Measurements from ENCODE around the gene KANK2.

The KANK2 gene

DNA sequence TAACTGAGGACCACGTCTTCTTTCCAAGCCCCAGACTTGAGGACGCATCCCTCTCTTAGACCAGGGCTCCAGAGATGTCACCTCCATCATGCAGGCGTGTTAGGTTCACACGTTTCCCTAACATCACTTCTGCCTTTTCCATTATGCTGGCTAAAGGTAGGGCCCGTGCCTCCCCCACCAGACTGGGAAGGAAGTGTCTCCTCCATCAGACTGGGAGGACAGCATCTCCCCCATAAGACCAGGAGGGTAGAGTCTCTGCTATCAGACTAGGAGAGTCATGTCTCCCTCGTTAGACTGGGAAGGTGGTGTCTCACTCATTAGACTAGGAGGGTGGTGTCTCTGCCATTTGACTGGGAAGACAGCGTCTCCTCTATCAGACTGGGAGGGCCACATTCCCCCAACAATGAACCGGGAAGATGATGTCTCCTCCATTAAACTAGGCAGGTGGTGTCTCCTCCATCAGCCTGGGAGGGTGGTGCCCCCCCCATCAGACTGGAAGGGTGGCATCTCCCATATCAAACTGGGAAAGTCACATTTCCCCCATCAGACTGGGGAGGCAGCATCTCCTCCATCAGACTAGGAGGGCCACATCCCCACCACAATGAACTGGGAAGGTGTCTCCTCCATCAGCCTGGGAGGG is 23.7 kb downstream of the KANK2 start:
- Histone ChIP-seq H3K4me3 (replicated peaks; ENCODE audit: low read depth, low read length) (no peak overlapping the region), H3K36me3 (ENCODE audit: control insufficient read depth, insufficient read depth, low read length) (no peaks in the 10 kb centered on the region), H3K27me3 (replicated peaks; ENCODE audit: control insufficient read depth, insufficient read depth, low read length) (no peaks in the 10 kb centered on the region)
- TF ChIP-seq CTCF (IDR thresholded peaks at IDR 0.05; ENCODE audit: insufficient read depth, low read length, poor library complexity, severe bottlenecking): no peak
- DNase-seq (ENCODE audit: extremely low read depth, insufficient read length): no peak

GRCh38 chr19:11172576-11172975 is 24.8 kb downstream of the KANK2 start:
- Histone ChIP-seq H3K27me3 (replicated peaks; ENCODE audit: control insufficient read depth, insufficient read depth, low read length) (no peaks in the 10 kb centered on the region), H3K4me3 (replicated peaks; ENCODE audit: low read depth, low read length) (no peak overlapping the region), H3K36me3 (ENCODE audit: control insufficient read depth, insufficient read depth, low read length) (no peaks in the 10 kb centered on the region)
- DNase-seq (ENCODE audit: extremely low read depth, insufficient read length): no peak
- no peak for TF ChIP-seq CTCF (IDR thresholded peaks at IDR 0.05; ENCODE audit: insufficient read depth, low read length, poor library complexity, severe bottlenecking)

DNA sequence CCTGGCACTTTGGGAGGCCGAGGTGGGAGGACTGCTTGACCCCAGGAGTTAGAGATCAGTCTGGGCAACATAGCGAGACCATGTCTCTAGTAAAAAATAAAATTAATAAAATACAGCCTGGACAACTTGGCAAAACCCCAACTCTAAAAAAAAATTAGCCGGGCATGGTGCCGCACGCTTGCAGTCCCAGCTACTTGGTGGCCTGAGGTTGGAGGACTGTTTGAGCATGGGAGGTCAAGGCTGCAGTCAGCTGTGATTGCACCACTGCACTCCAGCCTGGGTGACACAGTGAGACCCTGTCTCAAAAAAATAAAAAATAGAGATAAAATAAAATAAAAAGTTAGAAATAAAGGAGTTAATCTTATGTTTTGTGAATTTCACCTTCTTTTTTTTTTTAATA is 26.2 kb downstream of the KANK2 start:
- no peak for TF ChIP-seq CTCF (IDR thresholded peaks at IDR 0.05; ENCODE audit: insufficient read depth, low read length, poor library complexity, severe bottlenecking)
- no peak for DNase-seq (ENCODE audit: extremely low read depth, insufficient read length)
- no peaks in the 10 kb centered on the region for H3K27me3 ChIP-seq (replicated peaks; ENCODE audit: control insufficient read depth, insufficient read depth, low read length)
- H3K4me3 ChIP-seq (replicated peaks; ENCODE audit: low read depth, low read length): no peak overlapping the region
- no peaks in the 10 kb centered on the region for H3K36me3 ChIP-seq (ENCODE audit: control insufficient read depth, insufficient read depth, low read length)

- Histone ChIP-seq H3K4me3 (replicated peaks; ENCODE audit: low read depth, low read length) (no peak overlapping the region), H3K27me3 (replicated peaks; ENCODE audit: control insufficient read depth, insufficient read depth, low read length) (no peaks in the 10 kb centered on the region), H3K36me3 (ENCODE audit: control insufficient read depth, insufficient read depth, low read length) (no peaks in the 10 kb centered on the region)
- no peak for DNase-seq (ENCODE audit: extremely low read depth, insufficient read length)
- no peak for TF ChIP-seq CTCF (IDR thresholded peaks at IDR 0.05; ENCODE audit: insufficient read depth, low read length, poor library complexity, severe bottlenecking)
These were observed 27.3 kb downstream of the KANK2 start for GRCh38 chr19:11169896-11170678.

DNA sequence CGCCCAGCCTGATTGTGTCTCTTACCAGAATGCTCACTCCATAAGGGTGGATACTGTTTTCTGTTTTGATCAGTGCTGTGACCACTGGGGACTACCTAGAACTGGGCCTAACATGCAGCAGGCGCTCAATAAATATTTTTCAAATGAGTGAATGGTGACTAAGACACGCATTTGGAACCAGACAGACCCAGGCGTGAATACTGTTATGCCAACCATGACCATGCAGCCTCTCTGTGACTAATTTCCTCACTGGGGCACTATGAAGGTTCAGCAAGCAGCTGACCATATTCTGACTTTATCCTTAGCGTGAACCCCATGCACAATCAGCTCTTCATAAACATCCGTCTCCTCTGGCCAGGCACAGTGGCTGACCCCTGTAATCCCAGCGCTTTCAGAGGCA is 28.8 kb downstream of the KANK2 start:
- Histone ChIP-seq H3K36me3 (ENCODE audit: control insufficient read depth, insufficient read depth, low read length) (no peaks in the 10 kb centered on the region), H3K27me3 (replicated peaks; ENCODE audit: control insufficient read depth, insufficient read depth, low read length) (no peaks in the 10 kb centered on the region), H3K4me3 (replicated peaks; ENCODE audit: low read depth, low read length) (no peak overlapping the region)
- TF ChIP-seq CTCF (IDR thresholded peaks at IDR 0.05; ENCODE audit: insufficient read depth, low read length, poor library complexity, severe bottlenecking): no peak
- no peak for DNase-seq (ENCODE audit: extremely low read depth, insufficient read length)
